Measurements from ENCODE around the gene COX6A2. TPM values are rescaled to one million over a fixed set of nuclear protein-coding genes. Genes with fewer than 3 reads are reported as not detected.

Gene COX6A2
- total RNA-seq, 2 experiments from 2014 or later: not detected

DNA sequence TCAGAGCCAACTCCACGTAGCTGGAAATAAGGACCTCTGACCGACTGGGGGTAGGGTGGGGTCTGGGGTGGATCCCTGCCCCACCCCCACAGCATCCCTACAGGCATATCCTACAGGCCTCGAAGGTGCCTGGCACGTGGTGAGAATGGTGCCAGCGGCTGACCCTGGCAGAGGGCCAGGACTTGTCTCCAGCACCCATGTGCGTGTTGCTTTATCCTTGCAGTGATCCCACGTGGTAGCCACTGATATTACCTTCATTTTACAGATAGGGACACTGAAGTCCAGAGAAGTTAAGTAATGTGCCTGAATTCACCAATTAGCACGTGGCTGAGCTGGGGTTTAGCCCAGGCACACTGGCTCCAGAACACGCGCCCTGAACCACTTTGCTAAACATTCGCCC lies 26.7 kb downstream of the COX6A2 start:
- Histone ChIP-seq H3K79me2 (ENCODE audit: insufficient read depth, low read depth, low read length) (no peaks in the 10 kb centered on the region), H3K36me3 (ENCODE audit: insufficient read depth, low read length) (no peaks in the 10 kb centered on the region), H3K4me2 (ENCODE audit: low read length) (no peak overlapping the region), H3K9me2 (ENCODE audit: insufficient read depth, low read length) (no peaks in the 10 kb centered on the region), H3K9me3 (ENCODE audit: low read length) (no peaks in the 10 kb centered on the region), H3K4me1 (ENCODE audit: insufficient read depth, low read length, poor library complexity, severe bottlenecking) (no peaks in the 10 kb centered on the region), H3K27ac (ENCODE audit: low read depth, low read length, poor library complexity, severe bottlenecking) (no peak overlapping the region), H2AFZ (ENCODE audit: low read length) (no peak overlapping the region), H3K4me3 (ENCODE audit: low read depth, low read length, poor library complexity, severe bottlenecking) (no peak overlapping the region), H4K20me1 (ENCODE audit: insufficient read depth, low read length) (no peaks in the 10 kb centered on the region)
- no TSS peak for BruUV-seq (replicated peaks)
- no peak for DNase-seq (ENCODE audit: low spot score)
- ChIA-PET CTCF (ENCODE audit: unreplicated experiment) (no interaction called here), POLR2A (no interaction called here)
- intact Hi-C loops (cut with micrococcal nuclease; ENCODE audit: unreplicated experiment): no loop called here
- no peak for TF ChIP-seq EZH2phosphoT487 (IDR thresholded peaks at IDR 0.05; ENCODE audit: borderline replicate concordance, low read depth, low read length)
- TF ChIP-seq, protein P1, sequence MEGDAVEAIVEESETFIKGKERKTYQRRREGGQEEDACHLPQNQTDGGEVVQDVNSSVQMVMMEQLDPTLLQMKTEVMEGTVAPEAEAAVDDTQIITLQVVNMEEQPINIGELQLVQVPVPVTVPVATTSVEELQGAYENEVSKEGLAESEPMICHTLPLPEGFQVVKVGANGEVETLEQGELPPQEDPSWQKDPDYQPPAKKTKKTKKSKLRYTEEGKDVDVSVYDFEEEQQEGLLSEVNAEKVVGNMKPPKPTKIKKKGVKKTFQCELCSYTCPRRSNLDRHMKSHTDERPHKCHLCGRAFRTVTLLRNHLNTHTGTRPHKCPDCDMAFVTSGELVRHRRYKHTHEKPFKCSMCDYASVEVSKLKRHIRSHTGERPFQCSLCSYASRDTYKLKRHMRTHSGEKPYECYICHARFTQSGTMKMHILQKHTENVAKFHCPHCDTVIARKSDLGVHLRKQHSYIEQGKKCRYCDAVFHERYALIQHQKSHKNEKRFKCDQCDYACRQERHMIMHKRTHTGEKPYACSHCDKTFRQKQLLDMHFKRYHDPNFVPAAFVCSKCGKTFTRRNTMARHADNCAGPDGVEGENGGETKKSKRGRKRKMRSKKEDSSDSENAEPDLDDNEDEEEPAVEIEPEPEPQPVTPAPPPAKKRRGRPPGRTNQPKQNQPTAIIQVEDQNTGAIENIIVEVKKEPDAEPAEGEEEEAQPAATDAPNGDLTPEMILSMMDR (conservative IDR thresholded peaks at IDR 0.05; ENCODE audit: low read length): no peak

DNA sequence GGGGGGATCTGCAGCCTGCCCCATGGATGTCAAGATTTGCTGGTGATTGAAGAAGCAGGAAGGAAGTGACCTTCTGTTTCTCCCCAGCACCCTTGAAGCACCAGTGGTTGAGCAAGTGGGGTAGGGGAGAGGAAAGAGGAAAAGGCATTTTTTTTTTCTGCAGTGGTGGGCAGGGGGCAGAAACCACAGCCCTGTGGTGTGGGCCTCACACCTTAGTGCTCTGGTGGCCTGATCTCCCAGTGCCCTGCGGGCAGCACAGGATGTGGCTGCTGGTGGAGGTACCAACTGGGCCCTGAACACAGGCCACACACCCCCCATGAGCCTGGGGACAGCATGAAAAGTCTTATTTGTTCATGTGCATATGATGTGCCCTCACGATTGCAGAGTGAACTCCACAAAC lies 28.0 kb downstream of the COX6A2 start:
- H3K9me3 ChIP-seq (ENCODE audit: low read length): no peaks in the 10 kb centered on the region
- no peak for DNase-seq (ENCODE audit: low spot score)
- POLR2A ChIA-PET: no interaction called here
- no peak overlapping the region for H3K4me3 ChIP-seq (ENCODE audit: low read depth, low read length, poor library complexity, severe bottlenecking)
- H3K9me2 ChIP-seq (ENCODE audit: insufficient read depth, low read length): no peaks in the 10 kb centered on the region
- no peak overlapping the region for H3K4me2 ChIP-seq (ENCODE audit: low read length)
- no peaks in the 10 kb centered on the region for H3K79me2 ChIP-seq (ENCODE audit: insufficient read depth, low read depth, low read length)
- H3K27ac ChIP-seq (ENCODE audit: low read depth, low read length, poor library complexity, severe bottlenecking): no peak overlapping the region
- TF ChIP-seq, protein P1 (conservative IDR thresholded peaks at IDR 0.05; ENCODE audit: low read length): no peak
- no peak for TF ChIP-seq EZH2phosphoT487 (IDR thresholded peaks at IDR 0.05; ENCODE audit: borderline replicate concordance, low read depth, low read length)
- H3K4me1 ChIP-seq (ENCODE audit: insufficient read depth, low read length, poor library complexity, severe bottlenecking): no peaks in the 10 kb centered on the region
- H4K20me1 ChIP-seq (ENCODE audit: insufficient read depth, low read length): no peaks in the 10 kb centered on the region
- H2AFZ ChIP-seq (ENCODE audit: low read length): no peak overlapping the region
- BruUV-seq (replicated peaks): no TSS peak
- intact Hi-C loops (cut with micrococcal nuclease; ENCODE audit: unreplicated experiment): no loop called here
- CTCF ChIA-PET (ENCODE audit: unreplicated experiment): no interaction called here
- no peaks in the 10 kb centered on the region for H3K36me3 ChIP-seq (ENCODE audit: insufficient read depth, low read length)

DNA sequence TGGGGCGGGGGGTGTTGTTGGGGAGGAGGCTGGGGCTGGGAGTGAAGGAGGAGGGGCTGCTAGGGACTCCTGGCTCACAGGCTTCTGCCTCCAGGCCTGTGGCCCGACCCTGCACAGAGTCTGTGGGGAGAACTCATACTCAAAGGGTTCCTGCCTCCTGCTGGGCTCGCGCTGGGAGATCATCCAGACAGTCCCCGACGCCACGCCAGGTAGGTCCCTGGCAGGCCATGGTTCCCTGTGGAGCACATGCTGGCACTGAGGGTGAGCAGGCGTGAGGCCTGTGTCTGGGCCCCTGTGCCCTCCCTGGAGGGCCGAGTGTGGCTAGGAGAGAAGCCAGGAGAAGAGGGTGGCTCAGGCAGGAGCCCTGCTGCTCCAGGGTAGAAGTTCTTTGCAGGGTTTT lies 30.5 kb downstream of the COX6A2 start:
- no peaks in the 10 kb centered on the region for H3K9me2 ChIP-seq (ENCODE audit: insufficient read depth, low read length)
- H2AFZ ChIP-seq (ENCODE audit: low read length): no peak overlapping the region
- no peak for DNase-seq (ENCODE audit: low spot score)
- POLR2A ChIA-PET: no interaction called here
- intact Hi-C loops (cut with micrococcal nuclease; ENCODE audit: unreplicated experiment): no loop called here
- TF ChIP-seq, protein P1 (conservative IDR thresholded peaks at IDR 0.05; ENCODE audit: low read length): no peak
- BruUV-seq (replicated peaks): no TSS peak
- H4K20me1 ChIP-seq (ENCODE audit: insufficient read depth, low read length): no peaks in the 10 kb centered on the region
- H3K4me2 ChIP-seq (ENCODE audit: low read length): no peak overlapping the region
- no peaks in the 10 kb centered on the region for H3K36me3 ChIP-seq (ENCODE audit: insufficient read depth, low read length)
- H3K27ac ChIP-seq (ENCODE audit: low read depth, low read length, poor library complexity, severe bottlenecking): no peak overlapping the region
- H3K4me1 ChIP-seq (ENCODE audit: insufficient read depth, low read length, poor library complexity, severe bottlenecking): no peaks in the 10 kb centered on the region
- no peaks in the 10 kb centered on the region for H3K79me2 ChIP-seq (ENCODE audit: insufficient read depth, low read depth, low read length)
- no peak overlapping the region for H3K4me3 ChIP-seq (ENCODE audit: low read depth, low read length, poor library complexity, severe bottlenecking)
- H3K9me3 ChIP-seq (ENCODE audit: low read length): no peaks in the 10 kb centered on the region
- CTCF ChIA-PET (ENCODE audit: unreplicated experiment): no interaction called here
